K562 (cell line): ENCODE results near the gene KIR2DL3. TPM values are rescaled to one million over a fixed set of nuclear protein-coding genes. Genes with fewer than 3 reads are reported as not detected.

Source experiments
- ATAC-seq: fragments of 200-7000 bp; cut with Tn5 transposase; 3 replicates; pipeline ENCODE4 v1.9.1; 2020; ENCODE audit warnings: moderate library complexity
- BruUV-seq: library from RNA; stranded (reverse); fragments of 400-500 nt; replicated peaks from 2 replicates; lab custom pipeline; 2021; lab: Mats Ljungman, UMichigan
- CTCF ChIA-PET: fragments of 300-600 bp; formaldehyde crosslinking; extraction: SDS; loops from one replicate; lab custom pipeline; 2021; ENCODE audit warnings: low intra/inter-chr PET ratio; lab: Yijun Ruan, JAX
- POLR2A ChIA-PET: fragments of 300-600, 350-650 bp; sonication (Branson Sonifier 250); formaldehyde crosslinking; extraction: SDS; loops from one replicate; lab custom pipeline; 2021; ENCODE audit warnings: antibody characterized with exemption, inconsistent platforms; lab: Yijun Ruan, JAX
- DNase-seq, 4 experiments: peaks; one replicate each; pipeline versions ENCODE4 v3.0.0 to v3.0.0-alpha.2; 2011 to 2018; ENCODE audit warnings: low spot score in 3 of 4, mixed read lengths in 3 of 4; ENCODE audit errors: extremely low read depth in 1 of 4
- FAIRE-seq: peaks from 2 replicates; lab custom pipeline; 2011; peaks lifted over from hg19 to GRCh38; lab: Jason Lieb, UNC
- H2AFZ ChIP-seq: 2 replicates; pipeline ENCODE4 v1.6.0; 2011; ENCODE audit warnings: low read depth, low read length, control low read depth, inconsistent platforms
- H3K27ac ChIP-seq: fragments of 200-600 bp; 3 replicates; pipeline ENCODE4 v1.8.0; 2011; ENCODE audit warnings: low read depth, mild to moderate bottlenecking, control low read depth, inconsistent platforms, low read length, moderate library complexity, mixed read lengths; ENCODE audit errors: extremely low read depth
- H3K27me3 ChIP-seq, 2 experiments: fragments of 300-600 bp in 1 of 2; 2 replicates in 1 of 2; 3 replicates in 1 of 2; pipeline versions ENCODE4 v1.6.0 to v1.8.0; 2011; ENCODE audit warnings: inconsistent platforms in 2 of 2, low read length in 2 of 2, mild to moderate bottlenecking in 1 of 2, mixed read lengths in 1 of 2, moderate library complexity in 1 of 2; ENCODE audit not compliant: control insufficient read depth in 2 of 2, insufficient read depth in 2 of 2
- H3K36me3 ChIP-seq: fragments of 300-600 bp; 3 replicates; pipeline ENCODE4 v1.8.0; 2011; ENCODE audit warnings: mild to moderate bottlenecking, low read length, inconsistent platforms; ENCODE audit not compliant: control insufficient read depth, insufficient read depth
- H3K4me1 ChIP-seq, 2 experiments: fragments of 200-600 bp in 1 of 2; replicated peaks in 1 of 2; 2 replicates in 1 of 2; 3 replicates in 1 of 2; pipeline versions ENCODE4 v1.5.1 to v1.8.0; 2011; ENCODE audit warnings: inconsistent platforms in 2 of 2, low read length in 2 of 2, mild to moderate bottlenecking in 1 of 2, mixed read lengths in 1 of 2, moderate library complexity in 1 of 2; ENCODE audit not compliant: control insufficient read depth in 2 of 2, insufficient read depth in 2 of 2
- H3K4me2 ChIP-seq: 2 replicates; pipeline ENCODE4 v1.6.1; 2011; ENCODE audit warnings: low read length, control low read depth, inconsistent platforms, mixed read lengths; ENCODE audit not compliant: insufficient read depth
- H3K4me3 ChIP-seq: fragments of 200-600 bp; sonication (generic), shearing (Covaris generic); 2 replicates; pipeline ENCODE4 v1.5.1; 2016; ENCODE audit warnings: control low read depth, inconsistent platforms
- H3K79me2 ChIP-seq: fragments of 200-600 bp; 3 replicates; pipeline ENCODE4 v1.8.0; 2011; ENCODE audit warnings: low read length, inconsistent platforms; ENCODE audit not compliant: control insufficient read depth, insufficient read depth
- H3K9ac ChIP-seq, 2 experiments: 2 replicates each; pipeline versions ENCODE4 v1.6.0 to v1.6.1; 2011; ENCODE audit warnings: low read depth in 2 of 2, low read length in 2 of 2, control low read depth in 1 of 2, inconsistent platforms in 1 of 2, mild to moderate bottlenecking in 1 of 2, mixed read lengths in 1 of 2; ENCODE audit not compliant: insufficient read depth in 1 of 2
- H3K9me1 ChIP-seq: one replicate; pipeline ENCODE4 v1.6.0; 2011; ENCODE audit warnings: inconsistent platforms, mild to moderate bottlenecking, low read length, moderate library complexity; ENCODE audit not compliant: control insufficient read depth, insufficient read depth
- H3K9me3 ChIP-seq: replicated peaks from 2 replicates; pipeline ENCODE4 v1.5.1; 2011; ENCODE audit warnings: low read depth, low read length, inconsistent platforms; ENCODE audit not compliant: control insufficient read depth, insufficient read depth
- H4K20me1 ChIP-seq: replicated peaks from 2 replicates; pipeline ENCODE4 v1.6.1; 2011; ENCODE audit warnings: low read length, inconsistent platforms, mixed read lengths; ENCODE audit not compliant: control insufficient read depth, insufficient read depth
- GATA2 ChIP-seq: sonication (generic); formaldehyde crosslinking; IDR thresholded peaks from 2 replicates; pipeline ENCODE4 v1.4.0; 2020; ENCODE audit warnings: mild to moderate bottlenecking, missing genetic modification reagents
- SAP30 ChIP-seq: fragments of 200-600 bp; sonication (generic); IDR thresholded peaks from 2 replicates; pipeline ENCODE4 v1.6.1; 2012; ENCODE audit warnings: borderline replicate concordance, low read depth, mild to moderate bottlenecking, moderate library complexity, low read length, control low read depth, inconsistent platforms; ENCODE audit not compliant: insufficient read depth, poor library complexity, severe bottlenecking
- ZBTB40 ChIP-seq, 2 experiments: fragments of 450-650 bp in 1 of 2; sonication (generic) in 1 of 2; formaldehyde crosslinking in 1 of 2; IDR thresholded peaks; 2 replicates each; pipeline versions ENCODE4 v1.7.1 to v1.9.0; 2016 to 2022; ENCODE audit warnings: inconsistent platforms in 1 of 2, mild to moderate bottlenecking in 1 of 2, missing genetic modification reagents in 1 of 2
- WGBS: fragments of 100-300 bp; shearing (Covaris generic); methylation state at CpG from one replicate; pipeline ENCODE4 v1.1.6; 2016; ENCODE audit warnings: low coverage, mixed read lengths; ENCODE audit not compliant: insufficient coverage; ENCODE audit errors: missing lambda C conversion rate; 5-methylcytosine and 5-hydroxymethylcytosine counted together
- in situ Hi-C: fragments of 300-500 bp; cut with MboI; formaldehyde crosslinking; loops from 4 replicates; pipeline ENCODE4 v1.15.0; 2018; ENCODE audit warnings: inconsistent platforms, mixed read lengths
- intact Hi-C: fragments of 100-400 bp; cut with micrococcal nuclease; formaldehyde crosslinking; loops from 2 replicates; pipeline ENCODE4 v1.14.2; 2022
- polyA plus RNA-seq, 8 experiments: library from polyadenylated mRNA; depleted of rRNA in 4 of 8; stranded (reverse) in 5 of 8; unstranded in 3 of 8; fragments of >200 nt; fragmentation: Nextera tagmentation in 2 of 8; fragmentation: Illumina TruSeq in 1 of 8; extraction: Ambion mirVana in 2 of 8; extraction: Trizol in 1 of 8; gene quantifications; 2 replicates each; pipeline versions ENCODE4 v1.2.1 to v1.2.3, GENCODE V29; 2011 to 2014; ENCODE audit warnings: inconsistent platforms in 1 of 8, missing spikeins in 1 of 8
- total RNA-seq, 7 experiments: library from RNA; depleted of rRNA in 6 of 7; stranded (reverse); fragments of >200 nt in 6 of 7; fragmentation: Illumina TruSeq in 2 of 7; extraction: Trizol in 2 of 7; gene quantifications; 2 replicates each; pipeline versions ENCODE4 v1.2.1 to v1.2.3, GENCODE V29; 2011 to 2021; ENCODE audit warnings: low replicate concordance in 1 of 7

KIR2DL3 gene
- total and polyA plus RNA-seq, 9 of the 15 experiments (the other 6 are each of a cell fraction or from before 2014, with no cell fraction given), result not detected

- in situ Hi-C loops, result no loop called here
- H3K36me3 ChIP-seq, result no peaks in the 10 kb centered on the region
- ChIA-PET CTCF (no interaction called here), POLR2A (no interaction called here)
- no peak for ATAC-seq
- H3K27ac ChIP-seq, result no peak overlapping the region
- H3K9me3 ChIP-seq, result no peaks in the 10 kb centered on the region; the same call in 1 of the 2 replicates
- H3K4me3 ChIP-seq, result no peak overlapping the region
- BruUV-seq, result no TSS peak
- no peaks in the 10 kb centered on the region for H3K79me2 ChIP-seq
- TF ChIP-seq GATA2 (CRISPR knock-in tag) (no peak), ZBTB40 (IDR thresholded peaks at IDR 0.05) (no peak), ZBTB40 (CRISPR knock-in tag; IDR thresholded peaks at IDR 0.05) (no peak), SAP30 (no peak)
- no peak for DNase-seq
- no peaks in the 10 kb centered on the region for H3K9me1 ChIP-seq
- no peak overlapping the region for H3K9ac ChIP-seq
- no peak overlapping the region for H3K4me2 ChIP-seq
- H2AFZ ChIP-seq, result no peak overlapping the region
- peaks cover 0 to 10% of the 10 kb centered on the region in 2 experiments; a peak in 1 of 5 replicates for H3K27me3 ChIP-seq
- FAIRE-seq, result no peak
- H3K4me1 ChIP-seq, result no peaks in the 10 kb centered on the region; a peak in 2 of 5 replicates
- WGBS, result 0% methylated on average over 10 of the region's 10 CpGs
- no peaks in the 10 kb centered on the region for H4K20me1 ChIP-seq
- intact Hi-C loops, result no loop called here
These were observed 10.8 kb upstream of the KIR2DL3 start for GRCh38 chr19:54727562-54727961.
